ENCODE results near the gene KIAA1755. TPM values are rescaled to one million over a fixed set of nuclear protein-coding genes. Genes with fewer than 3 reads are reported as not detected.
"Not testable (repeated sequence)": the region's sequence is repeated elsewhere in the genome, so short reads cannot be mapped to it uniquely, and the experiment has no call there.

Gene KIAA1755
- total RNA-seq, 1 experiment from 2014 or later = 0.20 TPM

DNA sequence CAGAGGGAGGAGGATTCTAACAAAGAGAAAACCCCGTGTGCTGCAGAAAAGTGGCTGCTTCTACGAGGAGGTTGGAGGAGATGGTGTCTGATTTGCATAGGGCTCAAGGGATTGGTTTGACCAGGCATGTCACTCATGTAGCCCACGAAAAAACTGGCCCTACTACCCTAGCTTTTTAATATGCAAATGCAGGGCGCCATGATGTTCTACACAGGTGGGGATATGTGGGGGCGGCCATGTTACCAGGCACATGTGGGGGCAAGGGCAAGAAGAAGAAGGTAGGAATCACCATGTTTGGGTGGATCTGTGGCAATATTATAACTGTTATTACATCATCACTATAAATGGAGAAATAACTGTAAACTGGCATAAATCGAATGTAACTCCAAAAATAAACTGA lies 9.9 kb downstream of the KIAA1755 start:
- in situ Hi-C loops (cut with HindIII; ENCODE audit: low pct_unique_long_range_greater_than_20kb, low sequenced_read_pairs) = no loop called here
- no peak for DNase-seq (ENCODE audit: low read depth)

DNA sequence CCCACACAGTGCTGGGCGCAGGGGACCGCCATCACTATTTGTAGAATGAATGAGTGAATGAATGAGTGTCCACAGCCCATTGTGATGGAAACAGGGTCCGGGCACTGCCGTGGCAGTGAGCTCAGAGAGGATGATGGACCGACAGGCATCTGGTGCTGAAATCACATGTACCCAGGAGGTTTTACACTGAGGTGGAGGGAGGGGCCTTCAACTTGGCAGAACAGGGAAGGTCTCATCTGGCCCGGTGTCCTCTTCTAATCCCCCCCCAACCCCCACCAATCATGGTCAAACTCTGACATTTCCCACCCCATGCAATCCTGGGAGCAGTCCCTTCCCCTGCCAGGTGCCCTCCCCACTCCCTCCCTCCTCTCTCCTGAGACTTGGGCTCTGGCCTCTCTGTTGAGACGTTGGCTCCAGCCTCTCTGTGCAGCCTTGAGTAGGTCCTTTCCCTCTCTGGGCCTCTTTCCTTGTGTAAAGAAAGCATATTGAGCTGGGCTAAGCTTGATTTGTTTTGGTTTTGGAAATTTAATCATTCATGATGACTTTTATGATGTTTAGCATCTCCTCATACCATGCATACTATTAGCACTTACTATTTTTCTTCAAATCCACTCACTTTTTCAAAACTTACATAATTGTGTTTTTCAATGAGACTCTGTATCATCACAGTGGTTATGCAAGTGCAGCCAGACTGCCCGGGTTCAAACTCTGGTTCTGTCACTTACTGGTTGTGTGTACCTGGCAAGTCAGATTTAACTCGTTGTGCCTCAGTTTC lies 10.8 kb downstream of the KIAA1755 start:
- no peak for DNase-seq (ENCODE audit: low read depth)
- in situ Hi-C loops (cut with HindIII; ENCODE audit: low pct_unique_long_range_greater_than_20kb, low sequenced_read_pairs) = no loop called here

DNA sequence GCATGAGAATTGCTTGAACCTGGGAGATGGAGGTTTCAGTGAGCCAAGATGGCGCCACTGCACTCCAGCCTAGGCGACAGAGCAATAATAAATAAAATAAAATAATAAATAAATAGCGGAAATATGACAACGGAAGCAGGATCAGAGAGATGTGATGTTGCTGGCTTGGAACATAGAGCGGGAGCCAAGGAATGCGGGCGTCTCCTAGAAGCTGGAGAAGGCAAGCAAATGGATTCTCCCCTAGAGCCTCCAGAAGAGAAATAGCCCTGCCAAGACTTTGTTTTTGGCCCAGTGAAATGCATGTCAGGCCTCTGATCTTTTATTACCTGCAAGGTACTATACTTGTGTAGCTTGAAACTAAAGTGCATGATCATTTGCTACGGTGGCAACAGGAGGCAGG lies 12.4 kb downstream of the KIAA1755 start:
- in situ Hi-C loops (cut with HindIII; ENCODE audit: low pct_unique_long_range_greater_than_20kb, low sequenced_read_pairs) = no loop called here
- DNase-seq (ENCODE audit: low read depth) = no peak

DNA sequence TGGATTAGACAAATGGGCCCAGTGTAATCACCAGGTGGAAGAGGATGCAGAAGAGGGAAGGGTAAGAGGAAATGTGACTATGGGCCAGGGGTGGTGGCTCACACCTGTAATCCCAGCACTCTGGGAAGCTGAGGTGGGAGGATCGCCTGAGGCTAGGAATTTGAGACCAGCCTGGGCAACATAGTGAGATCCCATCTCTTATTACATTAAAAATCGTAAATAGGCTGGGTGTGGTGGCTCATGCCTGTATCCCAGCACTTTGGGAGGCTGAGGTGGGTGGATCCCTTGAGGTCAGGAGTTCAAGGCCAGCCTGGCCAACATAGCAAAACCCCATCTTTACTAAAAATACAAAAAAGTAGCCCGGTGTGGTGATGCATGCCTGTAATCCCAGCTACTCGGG lies 12.8 kb downstream of the KIAA1755 start:
- DNase-seq (ENCODE audit: low read depth); in situ Hi-C loops (cut with HindIII; ENCODE audit: low pct_unique_long_range_greater_than_20kb, low sequenced_read_pairs): not testable (repeated sequence)

DNA sequence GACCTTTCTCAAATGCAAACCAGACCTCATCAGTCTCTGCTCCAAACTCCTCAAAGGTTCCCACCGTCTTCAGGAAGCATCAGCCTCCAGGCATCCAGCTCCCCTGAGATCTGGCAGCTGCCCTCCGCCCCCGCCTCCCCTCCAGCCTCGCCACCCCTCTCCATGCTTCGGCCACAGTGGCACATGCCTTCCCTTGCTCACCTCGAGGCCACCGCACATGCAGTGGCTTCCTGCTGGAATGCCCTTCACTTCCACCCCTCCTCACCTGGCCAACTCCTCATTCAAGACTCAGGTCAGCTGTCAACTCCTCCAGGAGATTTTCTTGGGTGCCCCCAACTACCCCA lies 13.4 kb downstream of the KIAA1755 start:
- no peak for DNase-seq (ENCODE audit: low read depth)
- in situ Hi-C loops (cut with HindIII; ENCODE audit: low pct_unique_long_range_greater_than_20kb, low sequenced_read_pairs) = no loop called here

DNA sequence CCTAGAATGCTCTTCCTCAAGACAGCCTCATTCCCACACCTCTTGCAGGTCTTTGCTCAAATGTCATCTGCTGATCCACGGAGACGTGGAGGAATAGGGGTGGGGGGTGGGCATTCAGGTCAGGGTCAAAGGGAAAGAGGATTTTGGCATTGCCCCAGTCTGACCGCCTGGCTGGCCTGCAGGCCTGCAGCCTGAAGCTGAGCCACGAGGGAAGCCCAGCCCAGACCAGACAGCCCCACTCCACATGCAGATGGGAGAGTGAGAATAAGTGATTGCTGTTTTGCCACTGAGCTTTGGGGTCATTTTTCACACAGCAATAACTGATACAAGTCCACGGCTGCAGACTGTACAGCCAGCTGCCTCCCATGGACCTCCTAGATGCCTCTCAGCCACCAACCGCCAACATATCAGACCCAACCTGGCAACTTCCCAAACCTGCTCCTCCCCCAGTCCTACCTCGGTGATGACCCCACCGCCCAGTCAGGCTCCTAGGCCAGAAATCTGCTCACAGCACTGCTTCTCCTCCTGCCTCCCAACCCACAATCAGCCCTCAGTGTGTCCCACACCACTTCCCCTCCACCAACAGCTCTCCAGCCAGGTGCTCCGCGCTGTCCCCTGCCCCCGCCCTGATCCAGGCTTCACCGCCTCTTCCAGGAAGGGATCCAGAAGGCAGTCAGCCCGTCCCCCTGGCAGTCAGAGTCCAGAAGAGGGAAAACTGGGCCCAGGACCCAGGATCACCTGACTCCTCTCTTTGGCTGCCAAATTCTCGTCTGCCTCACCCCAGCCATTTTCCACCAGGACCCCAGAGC lies 14.0 kb downstream of the KIAA1755 start:
- in situ Hi-C loops (cut with HindIII; ENCODE audit: low pct_unique_long_range_greater_than_20kb, low sequenced_read_pairs) = no loop called here
- DNase-seq (ENCODE audit: low read depth) = no peak

DNA sequence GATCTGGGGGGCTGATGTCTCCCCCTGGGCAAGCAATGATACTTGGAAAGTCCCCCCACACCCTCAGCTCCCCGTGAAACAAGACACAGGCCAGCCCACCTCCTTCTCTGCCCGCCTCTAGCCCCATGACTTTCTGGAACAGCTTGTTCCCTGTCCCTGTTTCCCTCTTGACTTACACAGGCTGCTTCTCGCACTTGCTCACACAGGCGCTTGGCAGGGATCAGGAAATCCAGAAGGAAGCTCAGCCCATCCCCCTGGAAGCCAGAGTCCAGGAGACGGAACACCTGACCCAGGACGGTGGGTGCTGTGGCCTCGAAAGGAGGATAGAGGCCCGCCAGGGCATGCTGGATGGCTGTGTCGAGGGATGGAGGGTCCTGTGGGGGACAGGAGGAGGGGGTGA lies 14.8 kb downstream of the KIAA1755 start:
- no peak for DNase-seq (ENCODE audit: low read depth)
- in situ Hi-C loops (cut with HindIII; ENCODE audit: low pct_unique_long_range_greater_than_20kb, low sequenced_read_pairs) = no loop called here

DNA sequence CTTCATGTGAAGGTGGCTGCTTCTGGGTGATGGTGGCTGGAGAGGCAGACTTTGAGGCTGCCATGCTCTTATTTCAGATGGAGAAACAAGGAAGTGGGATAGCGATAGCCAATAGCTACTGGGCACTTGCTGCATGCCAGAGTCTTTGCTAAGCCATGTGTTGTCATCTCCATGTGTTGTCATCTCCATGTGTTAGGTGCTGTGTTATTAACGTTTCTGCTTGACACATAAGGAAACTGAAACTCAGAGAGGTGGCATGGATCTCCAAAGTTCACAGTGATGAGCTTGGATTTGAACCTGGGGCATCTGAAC lies 16.9 kb downstream of the KIAA1755 start:
- no peak for DNase-seq (ENCODE audit: low read depth)

DNA sequence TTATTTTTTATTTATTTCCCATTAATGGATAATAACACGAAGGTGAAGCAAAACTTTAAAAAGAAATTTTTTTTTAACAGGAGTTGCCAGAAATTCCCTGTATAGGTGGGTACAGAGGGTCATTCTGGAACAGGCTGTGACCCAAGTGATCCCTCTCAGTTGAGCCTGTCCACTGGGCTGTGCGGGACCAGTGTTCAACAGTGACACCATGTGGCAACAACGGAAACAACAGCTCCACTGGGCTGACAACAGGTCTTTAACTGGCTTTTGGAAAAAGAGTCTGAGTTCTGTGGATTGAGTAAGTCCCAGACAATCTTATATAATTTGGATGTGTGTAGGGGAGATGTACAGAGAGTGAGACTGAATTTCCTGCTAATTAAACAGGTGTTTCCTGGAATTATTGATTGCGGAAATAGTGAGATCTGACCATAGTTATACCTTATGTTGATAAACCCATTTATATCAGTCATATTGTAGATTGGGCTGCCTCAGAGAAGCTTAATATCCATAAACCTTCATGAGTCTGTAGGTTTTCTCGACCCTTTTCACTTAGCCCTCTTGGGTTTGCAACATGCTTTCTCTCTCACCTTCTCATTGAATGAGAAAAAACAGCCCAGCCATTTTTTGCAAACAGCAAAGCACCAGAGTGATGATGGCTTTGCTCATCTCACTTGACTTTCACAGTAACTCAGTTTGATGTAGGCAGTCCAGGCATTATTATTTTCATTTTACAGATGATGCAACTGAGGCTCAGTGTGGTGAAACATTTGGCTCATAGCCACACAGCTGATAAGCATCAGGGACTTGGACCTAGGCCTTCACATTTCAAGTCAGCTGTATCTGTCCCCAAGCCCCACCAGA lies 17.5 kb downstream of the KIAA1755 start:
- in situ Hi-C loops (cut with HindIII; ENCODE audit: low pct_unique_long_range_greater_than_20kb, low sequenced_read_pairs) = no loop called here
- DNase-seq (ENCODE audit: low read depth) = no peak

More for the DNA sequence above, 16.9 kb downstream of the KIAA1755 start:
- in situ Hi-C loops (cut with HindIII; ENCODE audit: low pct_unique_long_range_greater_than_20kb, low sequenced_read_pairs) = no loop called here

DNA sequence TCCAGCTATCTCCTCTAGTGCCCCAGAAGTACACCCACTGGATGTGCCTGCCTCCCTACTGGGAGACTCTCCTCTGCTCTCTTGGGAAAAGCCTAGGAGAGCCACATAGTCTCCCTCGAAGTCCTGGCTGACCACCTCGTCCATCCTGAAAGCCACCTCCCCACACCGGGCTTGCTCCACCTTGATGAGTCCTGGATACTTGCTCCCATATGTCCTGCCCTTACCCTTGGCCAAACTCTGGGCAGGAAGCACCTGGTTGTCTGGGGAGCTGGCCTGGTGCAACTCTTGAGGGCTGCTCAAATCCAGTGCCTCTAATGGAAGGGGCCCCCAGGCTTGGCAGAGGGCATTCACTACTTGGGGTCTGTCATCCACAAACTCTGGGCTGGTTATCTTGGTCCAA lies 19.3 kb downstream of the KIAA1755 start:
- no peak for DNase-seq (ENCODE audit: low read depth)
- in situ Hi-C loops (cut with HindIII; ENCODE audit: low pct_unique_long_range_greater_than_20kb, low sequenced_read_pairs) = no loop called here

DNA sequence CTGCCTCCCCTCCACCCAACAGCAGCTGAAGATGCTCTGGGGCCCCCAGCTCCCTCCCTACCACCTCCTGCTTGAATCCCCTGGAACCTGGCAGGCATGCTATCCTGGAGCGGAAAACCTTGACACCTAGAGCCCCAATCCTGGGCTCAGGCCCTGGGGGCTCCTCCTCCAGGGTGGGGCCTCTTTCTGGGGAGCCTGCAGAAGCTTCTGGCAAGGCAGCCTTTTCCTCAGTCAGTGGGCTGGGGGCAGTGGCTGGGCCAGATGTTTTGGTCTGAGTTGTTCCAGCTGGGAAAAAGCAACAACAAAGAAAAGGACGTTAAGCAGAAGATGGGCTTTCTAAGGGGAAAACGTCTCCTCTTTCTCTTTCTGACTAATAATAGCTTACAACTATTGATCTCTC lies 21.1 kb downstream of the KIAA1755 start:
- in situ Hi-C loops (cut with HindIII; ENCODE audit: low pct_unique_long_range_greater_than_20kb, low sequenced_read_pairs) = no loop called here
- no peak for DNase-seq (ENCODE audit: low read depth)

DNA sequence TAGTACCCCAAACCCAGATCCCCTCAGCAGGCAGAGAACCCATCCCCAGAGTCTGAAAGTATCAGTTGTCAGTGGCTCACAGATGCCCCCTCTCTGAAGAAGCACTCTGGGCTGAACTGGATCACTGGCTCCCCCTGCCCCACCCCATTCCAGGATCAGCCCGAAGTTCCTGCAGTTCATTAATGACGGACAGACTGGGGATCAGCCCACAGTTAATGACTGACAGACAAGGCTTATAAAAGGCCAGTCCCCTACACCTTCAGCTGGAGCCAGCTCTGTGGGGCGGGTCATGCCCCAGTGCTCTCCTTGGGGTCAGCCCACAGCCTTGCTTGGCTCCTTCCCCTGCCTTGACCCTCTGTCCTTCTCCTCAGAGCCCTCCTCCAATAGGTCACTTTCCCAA lies 21.7 kb downstream of the KIAA1755 start:
- in situ Hi-C loops (cut with HindIII; ENCODE audit: low pct_unique_long_range_greater_than_20kb, low sequenced_read_pairs) = no loop called here
- no peak for DNase-seq (ENCODE audit: low read depth)

DNA sequence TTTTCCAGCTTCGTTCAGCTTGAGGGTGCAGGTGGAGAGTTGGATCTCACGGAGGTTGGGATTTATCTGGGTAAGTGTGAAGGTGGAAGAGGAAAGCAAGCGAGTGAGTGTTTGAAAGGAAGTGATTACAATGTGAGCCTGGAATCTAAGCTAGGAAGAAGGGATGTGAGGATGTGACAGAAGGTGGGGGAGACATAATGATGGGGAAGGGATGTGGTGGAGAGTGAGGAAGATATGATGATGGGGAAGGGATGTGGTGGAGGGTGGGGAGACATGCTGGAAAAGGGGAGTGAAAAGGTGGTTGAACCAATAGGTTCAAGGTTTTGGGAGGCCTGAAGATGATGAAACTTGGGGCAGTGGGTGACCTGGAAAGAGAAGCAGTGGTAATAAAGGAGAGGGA lies 23.2 kb downstream of the KIAA1755 start:
- in situ Hi-C loops (cut with HindIII; ENCODE audit: low pct_unique_long_range_greater_than_20kb, low sequenced_read_pairs) = no loop called here
- DNase-seq (ENCODE audit: low read depth) = no peak

DNA sequence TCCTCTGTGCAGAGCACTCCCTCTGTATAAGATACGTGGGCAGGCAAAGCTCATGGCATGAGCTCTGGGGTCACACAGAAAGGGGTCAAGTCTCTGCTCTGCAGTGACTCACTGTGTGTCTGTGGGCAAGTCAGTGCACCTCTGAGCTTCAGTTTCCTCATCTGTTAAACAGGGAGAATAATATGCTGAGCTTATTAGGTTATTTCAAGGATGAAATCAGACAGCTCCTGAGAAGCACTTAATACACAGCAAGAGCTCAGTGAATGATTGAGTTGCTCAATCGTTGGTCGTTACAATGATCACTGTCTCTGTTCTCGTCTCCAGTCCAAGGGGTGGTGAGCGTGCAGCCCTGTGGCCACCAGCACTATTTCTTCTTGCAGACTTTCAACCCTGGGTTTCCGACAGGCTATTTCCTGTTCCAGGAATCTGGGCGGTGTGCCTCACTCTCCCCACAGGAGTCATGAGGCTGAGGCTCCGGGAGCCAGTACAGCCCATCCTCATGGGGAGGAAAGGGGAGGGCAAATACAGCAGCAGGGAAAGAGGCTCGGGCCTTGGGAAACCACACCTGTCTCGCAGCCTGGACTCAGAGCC lies 28.9 kb downstream of the KIAA1755 start:
- in situ Hi-C loops (cut with HindIII; ENCODE audit: low pct_unique_long_range_greater_than_20kb, low sequenced_read_pairs) = no loop called here
- DNase-seq (ENCODE audit: low read depth) = no peak

DNA sequence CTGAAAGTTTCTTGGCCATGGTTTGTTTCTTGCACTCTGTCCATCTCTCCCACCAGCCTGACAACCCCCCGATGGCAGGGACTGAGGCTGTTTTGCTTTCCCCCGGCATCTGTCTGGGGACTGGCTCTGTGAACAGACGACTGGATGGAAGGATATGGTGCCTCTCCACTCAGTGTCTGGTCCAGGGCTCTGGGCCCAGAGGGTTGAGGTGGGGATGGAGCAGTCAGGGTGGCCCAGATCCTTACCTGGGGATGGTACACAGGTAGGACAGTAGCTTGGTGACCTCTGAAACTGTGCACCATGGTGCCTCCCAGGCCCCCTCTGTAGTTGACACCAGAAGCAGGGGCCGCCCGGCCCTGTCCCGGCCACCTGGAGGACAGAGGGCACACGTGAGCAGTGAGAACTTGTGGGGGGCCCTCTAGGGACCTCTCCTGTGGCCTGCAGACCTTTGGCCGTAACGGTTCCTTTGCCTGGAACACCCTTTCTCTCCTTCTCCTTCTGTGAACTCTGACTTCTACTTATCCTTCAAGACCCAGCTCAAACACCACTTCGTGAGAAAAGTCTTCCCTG lies 29.5 kb downstream of the KIAA1755 start:
- no peak for DNase-seq (ENCODE audit: low read depth)
- in situ Hi-C loops (cut with HindIII; ENCODE audit: low pct_unique_long_range_greater_than_20kb, low sequenced_read_pairs) = no loop called here

DNA sequence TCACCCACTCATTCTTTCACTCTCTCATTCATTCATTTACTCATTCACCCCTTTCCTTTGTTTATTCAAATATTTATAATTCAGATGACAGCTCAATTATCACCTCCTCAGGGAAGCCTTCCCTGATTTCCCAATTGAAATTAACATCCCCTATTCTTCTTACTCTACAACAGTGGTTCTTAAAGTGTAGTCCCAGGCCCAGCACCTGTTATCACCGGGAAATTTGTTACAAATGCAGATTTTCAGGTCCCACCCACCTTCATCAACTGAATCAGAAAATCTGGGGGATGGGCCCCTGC lies 30.3 kb downstream of the KIAA1755 start:
- in situ Hi-C loops (cut with HindIII; ENCODE audit: low pct_unique_long_range_greater_than_20kb, low sequenced_read_pairs) = no loop called here
- no peak for DNase-seq (ENCODE audit: low read depth)

DNA sequence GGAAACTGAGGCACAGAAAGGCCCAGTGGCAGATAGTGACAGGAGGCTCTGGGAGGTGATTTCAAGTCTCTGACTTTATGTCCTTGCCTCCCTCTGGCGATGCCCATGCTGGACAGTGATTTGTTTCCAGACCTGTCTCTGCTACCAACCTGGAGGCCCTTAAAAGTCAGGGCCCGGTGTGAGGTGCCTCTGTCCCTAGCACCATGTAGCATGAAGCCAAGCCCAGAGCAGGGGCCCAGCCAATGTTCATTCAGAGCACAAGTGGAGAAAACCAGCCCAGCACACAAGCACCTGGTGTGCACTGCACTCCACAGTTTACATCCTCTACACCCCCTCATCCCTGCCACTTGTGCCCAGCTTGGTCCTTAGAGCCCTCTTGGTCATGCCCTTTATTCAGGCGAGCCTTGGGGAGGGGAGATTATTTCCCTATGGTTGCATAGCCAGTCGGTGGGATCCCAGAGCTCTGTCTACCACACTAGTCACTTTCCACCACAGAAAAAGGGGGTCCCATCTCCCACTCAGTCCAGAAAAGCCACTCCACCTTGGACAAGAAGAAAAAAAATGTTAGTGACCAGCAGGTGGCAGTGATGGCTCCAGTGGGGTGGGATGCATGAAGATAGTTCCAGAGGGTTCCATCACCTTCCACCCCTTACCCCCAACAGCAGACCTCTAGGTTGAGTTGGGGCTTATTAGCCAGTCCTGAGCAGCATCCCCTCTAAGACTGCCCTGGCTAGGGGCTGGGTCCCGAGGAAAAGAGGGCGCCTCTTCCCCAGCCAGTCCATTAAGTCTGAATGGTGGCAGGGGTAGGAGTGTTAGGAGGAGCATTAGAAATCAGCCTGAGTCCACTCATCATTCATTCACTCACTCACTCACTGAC lies 30.9 kb downstream of the KIAA1755 start:
- in situ Hi-C loops (cut with HindIII; ENCODE audit: low pct_unique_long_range_greater_than_20kb, low sequenced_read_pairs) = no loop called here
- no peak for DNase-seq (ENCODE audit: low read depth)

DNA sequence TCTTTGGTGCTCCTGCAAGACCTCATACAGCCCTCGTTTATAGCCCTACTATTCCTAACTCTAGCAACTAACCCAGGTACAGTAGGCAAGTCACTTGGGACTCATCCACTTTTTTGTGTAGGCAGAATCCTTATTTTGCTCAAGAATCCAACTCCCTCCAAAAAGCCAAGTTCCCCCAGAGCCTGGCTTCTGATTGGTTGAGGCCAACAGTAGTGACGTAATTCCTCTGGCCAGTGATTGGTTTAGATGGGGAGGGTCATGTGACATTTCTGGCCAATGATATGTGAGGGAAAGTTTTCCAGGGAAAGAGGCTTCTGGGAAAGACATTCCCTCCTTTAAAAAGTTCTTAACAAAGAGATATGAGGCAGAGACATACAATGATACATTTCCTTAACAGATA lies 32.1 kb downstream of the KIAA1755 start:
- DNase-seq (ENCODE audit: low read depth) = no peak
- in situ Hi-C loops (cut with HindIII; ENCODE audit: low pct_unique_long_range_greater_than_20kb, low sequenced_read_pairs) = no loop called here
